NCI-H1436 treated with DMSO at 0.1 percent for 48 hours (cell line): ENCODE data around the gene MBP.

ENCODE experiments used
- DNase-seq: peaks from one replicate; lab custom pipeline; 2025; lab: John Stamatoyannopoulos, UW

Gene MBP

DNA sequence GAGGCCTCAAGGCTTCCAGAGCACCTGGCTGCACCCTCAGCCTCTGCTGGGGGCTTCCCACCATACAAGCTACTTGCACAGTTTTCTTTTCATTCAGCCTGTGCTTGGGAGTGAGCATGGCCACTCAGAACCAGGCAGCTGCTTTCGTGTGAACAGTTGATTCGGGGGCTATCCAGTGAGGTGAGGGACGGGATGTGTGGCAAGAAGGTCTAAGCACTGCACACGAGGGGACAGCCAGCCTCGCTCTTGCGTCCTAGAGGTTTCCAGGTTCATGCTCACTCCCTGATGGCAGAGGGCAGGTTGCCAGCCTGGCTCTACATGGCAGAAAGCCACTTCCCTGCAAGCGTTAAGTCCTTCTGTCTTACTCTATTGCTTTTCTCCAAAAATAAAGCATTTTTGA is 146.2 kb downstream of the MBP start:
- no peak for DNase-seq

DNA sequence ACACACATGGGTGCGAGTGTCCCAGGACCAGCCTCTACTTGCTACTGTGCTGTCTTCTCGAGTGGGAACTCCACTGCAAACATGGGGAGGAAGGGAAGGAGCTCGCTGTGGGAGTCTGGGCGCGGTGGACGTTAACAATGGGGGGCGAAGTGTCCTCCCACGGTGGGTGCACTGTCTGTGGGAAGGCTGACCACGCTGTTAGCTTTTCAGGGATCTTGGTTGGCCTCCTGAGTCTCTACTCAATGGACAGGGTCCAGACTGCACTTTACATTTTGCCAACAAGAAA is 146.7 kb downstream of the MBP start:
- no peak for DNase-seq

DNA sequence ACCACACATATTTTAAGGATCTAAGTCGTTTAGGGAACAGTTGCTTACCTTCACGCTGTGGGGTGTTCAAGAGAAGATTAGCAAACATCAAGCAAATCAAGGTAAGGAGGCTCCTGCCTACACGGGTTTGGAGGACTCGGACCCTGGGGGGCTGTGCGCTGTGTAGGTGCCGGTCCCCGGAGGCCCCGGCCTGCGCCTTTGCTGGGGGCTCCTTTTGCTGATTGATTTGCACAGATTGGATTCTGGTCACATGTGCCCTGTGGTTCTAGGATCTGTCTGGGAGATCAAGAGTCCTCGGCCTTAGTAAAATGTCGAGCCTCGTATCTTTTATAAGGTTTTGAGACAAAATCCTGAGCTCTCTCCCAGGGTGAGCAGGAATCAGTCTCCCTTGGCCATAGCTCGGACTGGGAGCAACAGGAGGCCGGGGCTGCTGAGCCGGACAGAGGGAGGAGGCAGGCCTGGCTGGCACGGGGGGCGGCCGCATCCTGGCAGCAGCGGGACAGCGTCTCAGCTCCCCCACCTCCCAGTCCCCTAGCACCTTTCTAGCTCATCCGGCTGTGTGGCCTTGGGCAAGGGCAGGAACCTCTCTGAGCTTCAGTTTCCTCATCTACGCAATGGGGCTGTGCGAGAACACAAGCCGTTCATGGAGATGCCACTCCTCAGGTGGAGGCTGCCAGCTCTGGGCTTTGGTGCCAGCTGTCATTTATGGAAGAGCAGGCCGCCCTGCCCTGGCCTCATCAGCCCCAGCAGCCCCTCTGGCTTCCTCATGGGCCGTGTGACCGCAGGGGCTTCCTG is 147.2 kb downstream of the MBP start:
- no peak for DNase-seq

DNA sequence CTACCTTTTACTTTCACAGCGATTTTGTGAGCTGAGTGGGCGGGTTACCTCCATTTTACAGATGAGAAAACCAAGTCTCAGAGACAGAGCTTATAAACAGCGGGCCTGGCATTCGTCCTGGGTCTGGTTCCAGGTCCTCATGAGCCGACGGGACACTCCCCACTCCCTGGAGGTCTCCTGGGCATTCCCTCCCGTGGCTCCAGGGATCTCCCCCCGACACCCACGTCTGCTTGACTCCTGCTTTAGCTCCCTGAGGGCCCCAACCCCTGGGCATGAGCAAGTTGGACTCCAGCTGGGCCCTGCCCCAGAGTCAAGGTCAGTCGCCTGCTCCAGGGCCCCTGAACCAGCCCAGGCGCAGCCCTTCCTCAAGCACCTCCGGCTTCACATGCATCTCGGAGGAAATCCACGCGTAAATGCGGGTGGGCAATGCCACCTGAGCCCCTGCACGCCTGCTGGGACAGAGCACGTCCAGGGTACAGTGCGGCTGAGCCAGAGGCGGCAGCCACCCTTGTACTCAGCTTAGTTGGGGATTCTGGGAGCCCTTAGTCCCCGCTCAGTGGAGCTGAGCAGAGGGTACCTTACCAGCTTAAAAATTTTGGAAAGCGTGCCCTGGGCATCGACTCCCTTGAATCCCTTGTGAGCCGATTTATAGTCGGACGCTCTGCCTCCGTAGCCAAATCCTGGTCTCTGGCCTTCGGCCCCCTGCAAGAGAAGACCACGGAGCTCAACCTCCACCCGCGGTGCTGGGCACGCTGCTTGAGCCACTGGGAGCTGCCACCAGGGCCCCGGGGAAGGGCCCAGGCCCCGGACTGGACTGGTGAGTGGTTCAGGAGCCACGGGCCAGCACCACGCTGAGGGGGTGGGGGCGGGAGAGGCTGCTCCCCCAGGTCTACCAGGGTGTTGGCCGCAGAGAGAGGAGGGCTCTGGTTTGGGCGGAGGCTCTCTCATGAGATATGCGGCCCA is 148.1 kb downstream of the MBP start:
- DNase-seq, result no peak

DNA sequence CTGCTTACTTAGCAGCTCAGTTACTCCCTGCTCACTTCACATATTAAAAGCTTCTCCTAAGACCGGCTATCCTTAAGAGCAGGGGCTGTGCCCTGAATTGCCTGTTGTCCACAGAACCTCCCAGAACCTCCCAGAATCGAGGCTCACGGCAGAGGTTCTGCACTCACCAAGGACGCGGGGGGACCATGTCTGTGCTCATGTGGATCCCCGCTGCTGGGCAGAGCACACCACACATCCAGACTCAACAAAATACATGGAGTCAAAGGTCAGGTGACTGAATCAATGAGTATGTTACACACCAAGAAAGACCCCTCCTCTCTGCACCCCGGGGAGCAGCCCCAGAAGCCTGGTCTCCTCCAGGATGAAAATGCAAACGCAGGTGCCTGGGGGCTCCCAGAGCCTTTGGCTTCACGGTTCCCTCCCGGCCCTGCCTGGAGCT is 149.0 kb downstream of the MBP start:
- DNase-seq, result no peak

DNA sequence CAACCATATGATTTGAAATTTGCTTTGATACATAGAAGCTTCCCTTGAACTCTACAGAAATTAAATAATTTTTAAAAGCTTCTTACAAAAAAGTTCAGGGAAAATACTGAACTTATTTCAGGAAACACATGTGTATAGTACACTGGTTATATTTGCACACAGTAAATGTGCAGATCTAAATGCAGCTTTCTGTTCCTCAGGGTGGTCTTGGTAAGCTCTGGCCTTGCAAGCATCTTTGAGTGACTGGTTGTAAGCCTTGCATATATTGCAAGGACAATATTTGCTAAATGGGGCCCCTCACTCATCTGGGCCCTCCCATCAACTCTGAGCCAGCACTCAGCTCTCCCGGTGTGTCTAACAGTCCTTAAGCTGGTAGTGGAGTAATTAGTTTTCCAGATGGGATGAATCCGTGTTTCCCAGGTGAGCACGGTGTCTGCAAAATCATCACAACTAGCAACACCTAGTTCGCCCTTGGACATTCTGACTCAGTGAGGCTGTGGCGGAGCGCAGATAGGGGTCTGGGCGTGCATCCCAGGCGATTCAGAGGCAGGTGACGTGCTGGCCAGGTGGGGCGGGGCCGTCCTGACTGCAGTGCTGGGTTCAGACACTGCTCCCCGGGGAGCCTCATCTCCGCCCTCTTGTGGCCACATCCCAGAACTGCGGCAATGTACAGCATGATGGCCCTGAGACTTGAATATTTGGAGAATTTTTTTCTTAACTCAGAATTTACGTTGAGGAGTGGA is 149.6 kb downstream of the MBP start:
- DNase-seq, result no peak

DNA sequence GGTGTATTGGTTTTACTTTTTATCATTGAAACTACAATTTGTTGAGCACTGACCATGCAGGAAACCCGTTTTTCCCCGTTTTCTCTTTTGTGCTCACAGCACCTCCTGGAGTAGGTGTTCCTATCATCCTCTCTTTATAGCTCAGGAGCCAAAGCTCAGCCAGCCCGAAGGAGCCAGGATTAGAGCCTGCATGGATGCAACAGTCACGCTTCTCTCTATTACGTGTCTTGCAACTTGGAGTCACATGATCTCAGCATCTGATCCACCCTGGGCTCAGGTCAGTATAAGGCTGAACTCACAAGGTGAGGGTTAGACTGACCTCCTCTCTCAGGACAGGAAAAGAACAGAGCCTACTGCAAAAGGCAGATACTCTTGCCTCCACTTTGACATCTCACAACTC is 150.5 kb downstream of the MBP start:
- DNase-seq, result no peak

DNA sequence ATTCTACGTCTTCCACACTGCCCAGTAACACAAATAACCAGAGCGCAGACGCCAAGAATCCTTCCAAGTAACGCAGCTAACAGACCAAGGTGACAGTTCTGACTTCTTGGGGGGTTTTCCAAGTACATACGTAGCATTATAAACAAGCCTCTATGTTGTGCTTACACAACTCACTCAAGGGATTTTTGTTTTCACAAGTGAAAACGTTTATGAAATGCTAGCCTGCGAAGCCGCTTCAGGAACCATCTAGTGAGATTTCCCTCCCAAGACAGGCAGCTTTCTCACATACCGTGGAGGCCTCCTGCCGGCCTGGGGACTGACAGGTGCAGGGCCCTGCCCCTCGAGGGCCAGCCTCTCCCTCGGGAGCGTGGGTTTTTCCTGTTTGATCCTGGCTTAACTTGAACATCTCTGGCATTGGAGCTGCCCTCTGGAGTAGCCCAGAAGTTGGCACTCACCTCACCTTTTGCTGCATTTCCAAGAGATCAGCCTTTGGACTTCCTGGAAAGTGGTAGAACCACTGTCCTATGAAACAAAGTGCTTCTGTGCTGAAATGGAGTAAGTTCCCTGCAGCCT is 151.1 kb downstream of the MBP start:
- no peak for DNase-seq

DNA sequence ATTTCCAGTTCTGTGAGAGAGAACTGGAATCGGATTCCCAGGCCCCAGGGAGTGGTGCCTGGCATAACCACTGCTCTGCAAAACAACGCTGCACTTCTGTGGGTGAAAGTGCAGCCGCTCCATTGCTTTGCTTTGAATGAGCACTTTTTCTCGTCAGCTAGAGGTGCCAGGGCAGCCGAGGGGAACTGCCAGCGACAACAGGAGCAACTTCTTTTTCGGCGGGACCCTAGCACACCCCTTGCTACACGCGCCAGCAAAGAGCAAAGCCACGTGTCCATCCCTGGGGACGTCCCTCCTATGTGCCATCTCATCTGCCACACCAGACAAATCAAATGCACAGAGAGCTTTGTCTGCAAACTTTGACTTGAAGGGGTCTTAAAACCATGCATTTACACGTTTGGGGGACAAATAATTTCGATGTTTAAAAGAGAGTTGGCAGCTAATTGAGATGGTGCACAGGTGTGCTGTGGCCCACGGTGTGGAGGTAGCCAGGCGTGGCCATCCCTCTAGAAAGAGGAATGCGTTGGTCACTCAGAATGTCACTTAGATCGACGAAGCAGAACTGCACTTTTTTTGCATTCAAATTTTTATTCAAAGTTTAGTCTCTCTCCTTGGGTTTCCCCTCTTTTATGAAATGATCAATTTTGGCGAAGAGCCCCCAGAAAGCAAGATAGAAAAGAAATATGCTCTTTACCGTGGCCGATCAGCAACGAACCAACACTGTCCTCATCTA is 151.8 kb downstream of the MBP start:
- no peak for DNase-seq

DNA sequence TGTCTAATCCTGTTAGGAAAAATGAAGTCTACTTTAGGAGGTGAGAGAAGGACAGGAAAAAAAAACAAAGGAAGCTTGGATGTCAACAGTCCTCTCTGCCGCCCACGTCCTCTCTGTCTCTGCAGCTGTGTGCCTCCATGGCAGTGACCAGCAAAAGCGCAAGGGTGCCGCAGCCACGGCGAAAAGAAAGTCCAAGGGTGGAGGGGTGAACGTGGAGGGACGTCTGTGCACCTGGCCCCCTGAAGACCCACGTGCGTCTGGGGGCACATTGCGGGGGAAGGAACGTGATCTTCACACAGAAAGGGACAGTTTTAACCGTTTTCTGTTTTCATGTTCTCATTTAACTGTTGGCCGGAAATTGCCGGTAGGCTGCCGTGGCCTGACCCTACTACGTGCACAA is 152.7 kb downstream of the MBP start:
- no peak for DNase-seq

DNA sequence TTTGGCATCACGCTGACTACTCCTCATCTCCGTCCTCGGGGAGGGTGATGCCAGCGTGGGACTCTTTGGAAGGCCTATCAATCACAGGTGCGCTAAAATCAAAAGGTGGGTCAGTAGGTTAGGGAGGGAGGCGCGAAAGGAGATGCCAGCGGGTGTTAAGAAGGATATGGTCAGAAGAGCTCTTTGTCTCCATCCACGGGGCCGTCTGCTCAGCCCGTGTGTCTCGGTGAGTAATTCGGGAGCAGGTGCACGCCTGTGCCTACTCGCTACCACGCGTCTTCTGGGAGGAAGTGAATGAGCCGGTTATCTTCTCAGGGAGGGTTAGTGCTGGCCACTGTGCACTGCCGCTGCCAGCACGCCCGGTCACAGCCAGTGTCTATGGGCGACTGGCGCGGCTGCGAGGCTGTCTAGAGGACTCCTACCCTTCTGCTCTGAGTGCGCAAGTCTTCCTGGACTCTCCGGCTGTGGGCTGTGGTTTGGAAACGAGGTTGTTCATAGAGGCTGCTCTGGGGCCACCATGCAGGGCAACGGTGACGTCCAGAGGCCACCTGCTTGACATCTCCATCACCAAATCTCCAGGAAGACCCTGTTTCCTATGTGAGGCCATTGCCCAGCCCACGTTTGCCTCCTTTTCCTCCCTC is 153.4 kb downstream of the MBP start:
- DNase-seq, result no peak

DNA sequence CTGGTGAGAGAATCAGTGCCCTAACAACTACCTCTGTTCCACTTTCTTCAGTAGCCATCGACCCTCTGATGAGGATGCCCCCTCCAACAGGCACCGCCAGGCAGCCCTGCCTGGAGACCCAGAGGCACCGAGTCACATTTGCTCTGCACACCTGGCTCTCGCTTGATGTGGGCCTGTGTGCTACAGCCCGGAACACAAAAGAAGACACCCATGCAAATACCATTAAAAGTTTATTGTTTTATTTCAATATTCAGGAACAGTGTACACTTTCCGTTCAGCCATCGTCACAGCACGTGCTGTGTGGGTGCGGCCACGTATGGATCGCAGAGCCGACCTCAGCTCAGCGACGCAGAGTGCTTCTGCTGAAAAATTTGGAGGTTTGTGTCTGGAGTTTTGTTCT is 154.0 kb downstream of the MBP start:
- DNase-seq, result no peak

DNA sequence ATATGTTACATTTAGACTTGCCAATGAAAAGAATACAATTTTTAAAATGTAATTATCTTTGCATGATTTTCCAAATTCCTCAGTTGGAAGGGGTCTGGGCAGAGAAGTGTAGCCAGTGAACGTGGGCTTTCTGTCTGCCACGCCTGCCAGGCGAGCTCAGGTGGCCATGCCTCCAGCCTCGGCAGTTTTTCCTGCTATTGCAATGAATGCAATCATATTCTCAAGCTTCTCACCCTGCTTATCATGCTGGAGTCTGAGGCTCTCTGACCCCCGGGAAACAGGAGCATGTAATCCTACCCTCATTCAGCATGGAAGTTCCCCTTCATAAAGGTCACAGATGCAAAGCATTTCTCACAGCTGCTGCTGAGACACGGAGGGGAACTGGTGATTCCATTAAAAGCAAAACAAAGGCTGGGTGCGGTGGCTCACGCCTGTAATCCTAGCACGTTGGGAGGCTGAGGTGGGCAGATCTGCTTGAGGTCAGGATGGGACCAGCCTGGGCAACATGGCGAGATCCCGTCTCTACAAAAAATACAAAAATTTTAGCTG is 154.8 kb downstream of the MBP start:
- DNase-seq, result no peak

DNA sequence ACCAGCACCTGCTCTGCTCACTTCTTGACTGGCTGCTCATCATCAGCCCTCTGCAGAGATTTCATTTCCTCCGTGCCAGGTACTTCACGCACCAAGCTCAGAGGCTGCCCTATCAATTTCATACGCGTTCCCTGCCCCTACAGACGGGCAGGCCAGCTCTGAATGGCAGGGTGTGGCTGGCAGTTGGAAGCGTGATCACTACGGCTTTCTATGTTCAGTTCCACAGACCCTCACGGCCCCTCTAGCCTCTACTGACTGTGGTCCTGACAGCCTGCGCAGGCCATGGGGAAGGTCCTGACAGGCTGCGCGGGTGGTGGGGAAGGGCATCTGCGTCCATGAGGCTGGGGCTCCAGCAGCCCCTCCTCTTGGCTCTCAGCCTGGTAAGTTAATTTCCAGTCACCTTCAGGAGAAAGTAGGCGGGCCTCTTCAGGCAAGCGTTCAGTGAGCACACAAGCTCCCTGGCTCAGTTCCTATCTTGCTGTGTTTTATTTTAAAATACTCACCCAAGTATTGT is 155.4 kb downstream of the MBP start:
- peak; percentile 48 for DNase-seq

DNA sequence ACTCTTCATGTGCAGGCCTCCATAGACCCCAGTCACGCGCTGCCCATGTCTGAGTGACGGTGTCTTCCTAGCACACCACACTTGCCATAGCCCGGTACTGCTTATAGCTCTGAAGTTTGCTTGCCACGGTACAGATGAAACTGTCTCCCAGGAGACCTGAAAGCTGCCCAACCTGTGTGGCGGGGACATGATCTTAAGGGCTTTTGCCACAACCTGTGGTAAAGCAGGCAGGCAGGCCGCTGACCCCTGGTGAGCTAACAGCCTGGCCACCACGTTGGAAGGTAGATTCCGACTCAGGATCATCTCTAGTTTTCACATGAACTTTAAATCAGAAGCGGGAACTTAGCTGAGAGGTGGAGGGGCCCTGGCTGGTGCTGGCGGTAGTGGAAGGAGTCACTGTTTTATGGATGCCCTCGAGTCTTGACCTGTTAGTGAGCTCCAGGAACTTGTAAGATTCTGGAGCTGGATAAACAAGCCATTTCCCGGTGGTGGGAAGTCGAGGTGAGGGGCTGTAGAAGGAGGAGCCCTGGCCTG is 156.9 kb downstream of the MBP start:
- no peak for DNase-seq

DNA sequence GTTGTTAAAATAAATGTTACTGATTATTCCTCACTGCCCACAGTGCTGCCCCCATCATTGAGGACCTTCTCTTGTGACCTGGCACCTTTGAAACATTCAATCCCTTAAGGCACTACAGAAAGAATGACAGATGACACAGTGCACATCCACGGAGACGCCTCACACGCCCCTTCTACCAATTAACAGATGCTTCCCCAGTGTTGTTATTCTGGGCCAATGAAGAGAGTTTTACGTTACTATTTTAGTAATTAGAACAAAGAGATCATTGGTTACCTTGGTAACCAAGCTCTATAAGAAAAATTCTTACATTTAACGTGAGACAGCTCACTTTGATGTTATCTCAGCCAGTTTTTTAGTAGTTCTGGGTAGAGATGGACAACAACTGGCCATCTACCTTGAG is 158.2 kb downstream of the MBP start:
- no peak for DNase-seq

DNA sequence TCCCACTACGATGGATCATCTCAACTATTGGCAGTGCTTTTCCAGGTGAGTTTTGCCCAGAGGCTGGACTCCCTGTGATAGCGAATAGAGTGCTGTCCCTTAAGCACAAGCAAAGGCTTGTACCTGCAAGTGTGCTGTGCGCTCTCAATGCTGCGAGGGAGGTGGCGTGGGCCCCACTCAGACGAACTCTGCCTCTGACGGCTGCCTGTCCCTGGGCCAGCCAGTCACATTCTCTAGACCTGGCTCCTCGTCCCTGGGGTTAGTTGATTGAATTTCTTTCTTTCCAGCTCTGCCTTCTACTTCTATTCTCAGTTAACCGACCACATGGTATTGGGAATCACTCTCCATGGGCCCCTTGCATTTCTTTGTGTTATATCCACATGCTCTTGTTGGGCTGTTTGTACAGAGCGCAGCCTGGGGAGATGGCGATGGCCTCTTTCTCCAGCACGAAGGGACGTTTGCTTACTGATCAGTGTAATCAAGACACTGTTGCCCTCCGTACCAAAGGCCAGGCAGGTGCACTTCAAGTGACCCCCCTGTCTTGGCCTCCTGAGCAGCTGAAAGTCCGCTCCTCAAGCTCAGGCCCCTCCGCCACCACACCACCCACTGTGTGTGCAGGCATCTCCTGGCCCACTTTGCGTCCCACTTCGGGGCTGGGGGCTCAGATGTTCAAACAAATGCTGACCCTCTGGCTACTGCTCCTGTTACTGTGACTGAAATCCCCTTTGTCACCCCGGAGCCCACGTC is 158.9 kb downstream of the MBP start:
- DNase-seq, result no peak

DNA sequence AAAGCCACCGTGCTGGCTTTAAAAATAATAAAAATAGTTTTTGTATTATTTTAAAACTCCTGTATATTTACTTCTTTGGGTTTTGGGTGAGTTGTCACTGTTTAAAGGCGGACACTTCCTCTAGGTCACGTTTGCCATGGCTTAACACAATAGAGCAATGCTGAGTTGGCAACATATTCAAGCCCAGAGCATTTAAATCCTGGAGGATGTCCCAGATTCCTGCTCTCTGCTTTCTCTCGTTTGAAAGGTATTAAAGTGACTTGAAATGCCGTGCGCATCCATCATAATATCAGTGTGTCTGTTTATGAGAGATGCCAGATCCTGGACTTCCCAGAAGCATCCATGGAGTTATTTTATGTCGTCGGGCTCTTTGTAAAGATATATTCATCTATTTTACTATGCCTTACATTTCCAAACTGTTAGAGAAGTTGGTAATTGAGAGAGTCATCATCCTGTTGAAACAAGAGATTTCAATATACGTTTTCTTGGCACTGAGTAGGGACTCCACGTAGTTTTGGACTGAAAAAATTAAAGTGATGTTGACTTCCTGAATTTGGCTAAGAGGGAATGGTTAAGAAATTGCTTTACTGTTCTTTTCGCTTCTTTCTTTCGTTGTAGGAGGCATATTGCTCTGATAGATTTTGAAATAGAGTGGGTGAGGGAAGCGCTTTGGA is 159.6 kb downstream of the MBP start:
- DNase-seq, result no peak

DNA sequence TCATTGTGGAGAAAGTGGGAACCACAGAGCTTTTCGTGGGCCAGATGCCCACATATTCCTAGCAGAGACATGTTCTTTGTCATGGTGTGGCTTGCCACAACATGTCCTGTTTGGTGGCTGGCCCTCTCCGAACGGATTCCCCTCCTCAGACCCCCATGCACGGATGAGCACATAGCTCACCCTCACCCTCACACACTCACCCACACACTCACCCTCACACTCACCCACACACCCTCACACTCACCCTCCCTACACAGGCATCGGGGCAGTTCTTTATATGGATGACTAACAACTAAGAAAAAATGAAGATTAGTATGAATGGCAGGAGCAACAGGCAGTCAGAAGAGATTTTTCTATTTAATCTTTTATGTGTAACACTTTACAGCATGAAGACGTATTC is 160.3 kb downstream of the MBP start:
- DNase-seq, result no peak
